Keratinocyte (primary cell): Measurements from ENCODE around the gene STK35. TPM values are rescaled to one million over a fixed set of nuclear protein-coding genes. Genes with fewer than 3 reads are reported as not detected.

Experiments
- DNase-seq: peaks from one replicate; pipeline ENCODE4 v3.0.0-alpha.2; 2011; ENCODE audit warnings: low read depth, missing footprints, low spot score
- FAIRE-seq: peaks from 2 replicates; lab custom pipeline; 2011; peaks lifted over from hg19 to GRCh38; lab: Jason Lieb, UNC
- H2AFZ ChIP-seq: 2 replicates; pipeline ENCODE4 v1.6.0; 2012; ENCODE audit warnings: low read length, control low read depth, inconsistent platforms; ENCODE audit not compliant: control insufficient read depth
- H3K27ac ChIP-seq: 2 replicates; pipeline ENCODE4 v1.5.1; 2011; ENCODE audit warnings: low read length; ENCODE audit not compliant: control insufficient read depth, insufficient read depth
- H3K27me3 ChIP-seq: 3 replicates; pipeline ENCODE4 v1.6.0; 2011; ENCODE audit warnings: low read length; ENCODE audit not compliant: control insufficient read depth, insufficient read depth; ENCODE audit errors: extremely low read depth
- H3K36me3 ChIP-seq, 2 experiments: 2 replicates in 1 of 2; 3 replicates in 1 of 2; pipeline ENCODE4 v1.5.1; 2011; ENCODE audit warnings: low read length in 2 of 2, mild to moderate bottlenecking in 1 of 2; ENCODE audit not compliant: control insufficient read depth in 2 of 2, insufficient read depth in 2 of 2; ENCODE audit errors: extremely low read depth in 1 of 2
- H3K4me1 ChIP-seq: 3 replicates; pipeline ENCODE4 v1.5.1; 2011; ENCODE audit warnings: low read length; ENCODE audit not compliant: control insufficient read depth, insufficient read depth; ENCODE audit errors: extremely low read depth
- H3K4me2 ChIP-seq: 3 replicates; pipeline ENCODE4 v1.6.0; 2011; ENCODE audit warnings: low read depth, low read length; ENCODE audit not compliant: control insufficient read depth, insufficient read depth; ENCODE audit errors: extremely low read depth
- H3K4me3 ChIP-seq, 3 experiments: fragments of 200-600 bp in 1 of 3; sonication (generic) in 1 of 3; 2 replicates in 2 of 3; 3 replicates in 1 of 3; pipeline ENCODE4 v1.5.1; 2011 to 2016; ENCODE audit warnings: low read length in 3 of 3, mild to moderate bottlenecking in 3 of 3, control low read depth in 2 of 3, inconsistent platforms in 1 of 3, low read depth in 1 of 3, mixed read lengths in 1 of 3, mixed run types in 1 of 3, moderate library complexity in 1 of 3; ENCODE audit not compliant: control insufficient read depth in 2 of 3, insufficient read depth in 2 of 3; ENCODE audit errors: extremely low read depth in 1 of 3
- H3K79me2 ChIP-seq: 2 replicates; pipeline ENCODE4 v1.6.0; 2012; ENCODE audit warnings: low read length; ENCODE audit not compliant: control insufficient read depth, insufficient read depth
- H3K9ac ChIP-seq: 3 replicates; pipeline ENCODE4 v1.6.0; 2011; ENCODE audit warnings: low read length; ENCODE audit not compliant: control insufficient read depth, insufficient read depth; ENCODE audit errors: extremely low read depth
- H3K9me1 ChIP-seq: 3 replicates; pipeline ENCODE4 v1.6.0; 2011; ENCODE audit warnings: low read length; ENCODE audit not compliant: control insufficient read depth, insufficient read depth; ENCODE audit errors: extremely low read depth
- H3K9me3 ChIP-seq: 2 replicates; pipeline ENCODE4 v1.5.1; 2012; ENCODE audit warnings: low read depth, low read length; ENCODE audit not compliant: control insufficient read depth
- H4K20me1 ChIP-seq: 3 replicates; pipeline ENCODE4 v1.6.0; 2011; ENCODE audit warnings: low read length; ENCODE audit not compliant: control insufficient read depth, insufficient read depth; ENCODE audit errors: extremely low read depth
- CTCF ChIP-seq, 3 experiments: IDR thresholded peaks in 1 of 3; conservative IDR thresholded peaks in 1 of 3; optimal IDR thresholded peaks in 1 of 3; 2 replicates in 2 of 3; 3 replicates in 1 of 3; pipeline versions ENCODE3 to v1.5.1; 2011; ENCODE audit warnings: low read length in 3 of 3, mild to moderate bottlenecking in 3 of 3, moderate library complexity in 2 of 3, control low read depth in 1 of 3, inconsistent platforms in 1 of 3; ENCODE audit not compliant: insufficient read depth in 2 of 3; ENCODE audit errors: extremely low read depth in 1 of 3
- EZH2 ChIP-seq: IDR thresholded peaks from one replicate; pipeline ENCODE4 v1.6.1; 2012; ENCODE audit warnings: inconsistent platforms, mild to moderate bottlenecking, low read length, moderate library complexity
- dilution Hi-C: fragments of 300-500 bp; cut with MboI; formaldehyde crosslinking; loops from one replicate; pipeline ENCODE4 v1.7.0; 2020; ENCODE audit warnings: low sequenced_read_pairs; ENCODE audit not compliant: extremely low pct_ligation_motif_present
- polyA plus RNA-seq, 5 experiments: library from polyadenylated mRNA; depleted of rRNA in 3 of 5; stranded (reverse) in 3 of 5; stranded (forward) in 1 of 5; unstranded in 1 of 5; fragments of >200 nt; gene quantifications; 1 replicate in 1 of 5; 2 replicates in 3 of 5; 3 replicates in 1 of 5; pipeline versions ENCODE4 v1.2.1 to v1.2.3, GENCODE V29; 2011 to 2012; ENCODE audit warnings: missing spikeins in 2 of 5, low read depth in 1 of 5, low replicate concordance in 1 of 5

The STK35 gene
- polyA plus RNA-seq, 1 donor (not counting 4 experiments of a cell fraction or from before 2014, with no cell fraction given), result 6.5 TPM

- H4K20me1 ChIP-seq, result no peaks in the 10 kb centered on the region
- no peak for DNase-seq
- H3K27me3 ChIP-seq, result no peaks in the 10 kb centered on the region
- peaks cover 4% of the 10 kb centered on the region for H3K9me1 ChIP-seq
- H3K27ac ChIP-seq, result no peak overlapping the region
- H3K4me1 ChIP-seq, result peaks cover 22% of the 10 kb centered on the region
- no peaks in the 10 kb centered on the region for H3K9me3 ChIP-seq
- no peak overlapping the region for H3K4me2 ChIP-seq
- TF ChIP-seq CTCF (optimal IDR thresholded peaks at IDR 0.05 in 1 of 3, IDR thresholded peaks at IDR 0.05 in 1 of 3, conservative IDR thresholded peaks at IDR 0.05 in 1 of 3; ENCODE audit: extremely low read depth in 1 of 3, insufficient read depth in 2 of 3, low read length in 3 of 3), result no peak
- TF ChIP-seq EZH2, result no peak
- no peak for FAIRE-seq
- no peaks in the 10 kb centered on the region for H3K79me2 ChIP-seq
- peaks cover 10 to 14% of the 10 kb centered on the region in 2 experiments for H3K36me3 ChIP-seq
- no peak overlapping the region for H3K4me3 ChIP-seq
- H3K9ac ChIP-seq, result no peak overlapping the region
- dilution Hi-C loops, result no loop called here
- H2AFZ ChIP-seq, result no peak overlapping the region
These were observed 47.9 kb downstream of the STK35 start for GRCh38 chr20:2149507-2149906.

- H3K27ac ChIP-seq, result no peak overlapping the region
- peaks cover 4% of the 10 kb centered on the region for H3K9me1 ChIP-seq
- no peak overlapping the region for H3K9ac ChIP-seq
- peaks cover 22% of the 10 kb centered on the region for H3K4me1 ChIP-seq
- no peaks in the 10 kb centered on the region for H4K20me1 ChIP-seq
- H3K9me3 ChIP-seq, result no peaks in the 10 kb centered on the region
- H3K27me3 ChIP-seq, result no peaks in the 10 kb centered on the region
- dilution Hi-C loops, result no loop called here
- FAIRE-seq, result no peak
- H3K4me3 ChIP-seq, result no peak overlapping the region
- no peaks in the 10 kb centered on the region for H3K79me2 ChIP-seq
- TF ChIP-seq CTCF (optimal IDR thresholded peaks at IDR 0.05 in 1 of 3, IDR thresholded peaks at IDR 0.05 in 1 of 3, conservative IDR thresholded peaks at IDR 0.05 in 1 of 3; ENCODE audit: extremely low read depth in 1 of 3, insufficient read depth in 2 of 3, low read length in 3 of 3), result no peak
- no peak for TF ChIP-seq EZH2
- peaks cover 5 to 7% of the 10 kb centered on the region in 2 experiments for H3K36me3 ChIP-seq
- DNase-seq, result no peak
- H2AFZ ChIP-seq, result no peak overlapping the region
- no peak overlapping the region for H3K4me2 ChIP-seq
These were observed 49.0 kb downstream of the STK35 start for GRCh38 chr20:2150660-2151059.
